Gastroesophageal sphincter (tissue), 3 donors: Measurements from ENCODE around the gene TIAL1.

ENCODE experiments used
- CTCF ChIP-seq, 4 experiments: fragments of 200-600 bp in 2 of 4; fragments of 450-650 bp in 2 of 4; sonication (generic) in 1 of 4; IDR thresholded peaks; one replicate each; pipeline ENCODE4 v1.5.1; 2017 to 2019; ENCODE audit warnings: antibody characterized with exemption in 4 of 4, mild to moderate bottlenecking in 2 of 4, moderate library complexity in 2 of 4
- POLR2A ChIP-seq, 2 donors: fragments of 450-650 bp; IDR thresholded peaks; one replicate each; pipeline ENCODE4 v1.6.1; 2017; ENCODE audit warnings: antibody characterized with exemption in 2 of 2, mild to moderate bottlenecking in 2 of 2, moderate library complexity in 1 of 2
- POLR2AphosphoS5 ChIP-seq: sonication (generic); formaldehyde crosslinking; IDR thresholded peaks from one replicate; pipeline ENCODE4 v1.6.1; 2017; ENCODE audit warnings: antibody characterized with exemption

- no peak for TF ChIP-seq CTCF (IDR thresholded peaks at IDR 0.05)
- no peak for TF ChIP-seq POLR2A (IDR thresholded peaks at IDR 0.05)
- TF ChIP-seq POLR2AphosphoS5, result no peak
Measured at GRCh38 chr10:119549247-119549999, 47.3 kb downstream of the TIAL1 start.
